Liver (tissue), 3 donors: ENCODE results near the gene KRTAP5-1.

Source experiments
- FOXA2 ChIP-seq: IDR thresholded peaks from 2 replicates; pipeline ENCODE4 v1.6.1; 2016; ENCODE audit warnings: antibody characterized with exemption
- HNF4G ChIP-seq: IDR thresholded peaks from 2 replicates; pipeline ENCODE4 v1.6.1; 2016; ENCODE audit warnings: antibody characterized with exemption
- TAF1 ChIP-seq: conservative IDR thresholded peaks from 2 replicates; pipeline ENCODE4 v1.6.1; 2016; ENCODE audit warnings: antibody characterized with exemption, mild to moderate bottlenecking
- TF ChIP-seq, protein P1 (sequence below): fragments of 150-350 bp; IDR thresholded peaks from 2 replicates; pipeline ENCODE4 v1.5.1; 2017; ENCODE audit warnings: improper control_type of control experiment, low read depth, low read length; ENCODE audit not compliant: missing input control
- TF ChIP-seq, protein P2 (sequence below): IDR thresholded peaks from 2 replicates; pipeline ENCODE4 v1.6.1; 2016; ENCODE audit warnings: antibody characterized with exemption
- donor health status: healthy.
- donor health status: healthy.

DNA sequence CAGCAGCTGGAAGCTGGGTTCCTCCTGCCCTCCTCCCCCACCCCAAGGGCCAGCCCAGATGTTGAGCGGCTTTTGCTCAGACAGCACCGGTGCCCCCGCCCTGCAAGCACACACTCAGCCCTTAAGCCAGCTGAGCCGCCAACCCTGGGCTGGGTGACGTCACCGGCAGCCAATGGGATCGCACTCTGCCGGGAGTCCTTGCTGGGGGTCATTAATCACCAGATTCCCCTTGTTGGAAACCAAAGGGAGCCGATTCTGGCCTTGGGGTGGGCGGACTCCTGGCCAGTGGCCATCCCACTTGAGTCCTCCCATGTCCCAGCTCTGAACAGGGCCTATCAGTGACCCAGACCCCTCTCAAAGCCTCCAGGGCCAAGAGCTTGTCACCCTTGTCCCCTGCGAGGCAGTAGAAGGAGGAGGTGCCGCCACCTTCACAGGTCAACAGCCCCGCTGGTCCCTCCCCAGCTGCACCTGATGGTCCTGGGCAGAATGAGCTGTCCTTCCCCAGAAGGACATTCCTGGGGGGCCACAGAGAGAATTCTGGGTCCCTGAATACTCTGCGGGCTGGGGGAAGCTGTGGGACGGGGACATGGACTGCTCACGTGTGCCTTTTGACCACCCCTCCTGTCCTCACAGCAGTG, 20.4 kb downstream of the KRTAP5-1 start:
- TF ChIP-seq, protein P1, sequence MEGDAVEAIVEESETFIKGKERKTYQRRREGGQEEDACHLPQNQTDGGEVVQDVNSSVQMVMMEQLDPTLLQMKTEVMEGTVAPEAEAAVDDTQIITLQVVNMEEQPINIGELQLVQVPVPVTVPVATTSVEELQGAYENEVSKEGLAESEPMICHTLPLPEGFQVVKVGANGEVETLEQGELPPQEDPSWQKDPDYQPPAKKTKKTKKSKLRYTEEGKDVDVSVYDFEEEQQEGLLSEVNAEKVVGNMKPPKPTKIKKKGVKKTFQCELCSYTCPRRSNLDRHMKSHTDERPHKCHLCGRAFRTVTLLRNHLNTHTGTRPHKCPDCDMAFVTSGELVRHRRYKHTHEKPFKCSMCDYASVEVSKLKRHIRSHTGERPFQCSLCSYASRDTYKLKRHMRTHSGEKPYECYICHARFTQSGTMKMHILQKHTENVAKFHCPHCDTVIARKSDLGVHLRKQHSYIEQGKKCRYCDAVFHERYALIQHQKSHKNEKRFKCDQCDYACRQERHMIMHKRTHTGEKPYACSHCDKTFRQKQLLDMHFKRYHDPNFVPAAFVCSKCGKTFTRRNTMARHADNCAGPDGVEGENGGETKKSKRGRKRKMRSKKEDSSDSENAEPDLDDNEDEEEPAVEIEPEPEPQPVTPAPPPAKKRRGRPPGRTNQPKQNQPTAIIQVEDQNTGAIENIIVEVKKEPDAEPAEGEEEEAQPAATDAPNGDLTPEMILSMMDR = no peak
- TF ChIP-seq, protein P2, sequence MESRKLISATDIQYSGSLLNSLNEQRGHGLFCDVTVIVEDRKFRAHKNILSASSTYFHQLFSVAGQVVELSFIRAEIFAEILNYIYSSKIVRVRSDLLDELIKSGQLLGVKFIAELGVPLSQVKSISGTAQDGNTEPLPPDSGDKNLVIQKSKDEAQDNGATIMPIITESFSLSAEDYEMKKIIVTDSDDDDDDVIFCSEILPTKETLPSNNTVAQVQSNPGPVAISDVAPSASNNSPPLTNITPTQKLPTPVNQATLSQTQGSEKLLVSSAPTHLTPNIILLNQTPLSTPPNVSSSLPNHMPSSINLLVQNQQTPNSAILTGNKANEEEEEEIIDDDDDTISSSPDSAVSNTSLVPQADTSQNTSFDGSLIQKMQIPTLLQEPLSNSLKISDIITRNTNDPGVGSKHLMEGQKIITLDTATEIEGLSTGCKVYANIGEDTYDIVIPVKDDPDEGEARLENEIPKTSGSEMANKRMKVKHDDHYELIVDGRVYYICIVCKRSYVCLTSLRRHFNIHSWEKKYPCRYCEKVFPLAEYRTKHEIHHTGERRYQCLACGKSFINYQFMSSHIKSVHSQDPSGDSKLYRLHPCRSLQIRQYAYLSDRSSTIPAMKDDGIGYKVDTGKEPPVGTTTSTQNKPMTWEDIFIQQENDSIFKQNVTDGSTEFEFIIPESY = no peak
- TF ChIP-seq TAF1 (no peak), FOXA2 (no peak), HNF4G (no peak)
